Thyroid gland (tissue), 4 donors: ENCODE measurements around the gene ST6GALNAC5. TPM values are rescaled to one million over a fixed set of nuclear protein-coding genes. Genes with fewer than 3 reads are reported as not detected.

ENCODE experiments used
- DNase-seq, 2 donors: peaks; one replicate each; pipeline ENCODE4 v3.0.0-alpha.2; 2019
- H3K27ac ChIP-seq, 3 donors: fragments of 200-600 bp; sonication (generic); 1 replicate in 2 of 3; 2 replicates in 1 of 3; pipeline ENCODE4 v1.5.1; 2016 to 2019; ENCODE audit warnings: mild to moderate bottlenecking in 1 of 3, moderate library complexity in 1 of 3
- H3K27me3 ChIP-seq: fragments of 200-600 bp; sonication (generic); one replicate; pipeline ENCODE4 v1.5.1; 2019
- H3K36me3 ChIP-seq, 2 donors: fragments of 200-600 bp; sonication (generic); one replicate each; pipeline ENCODE4 v1.5.1; 2016 to 2019
- H3K4me1 ChIP-seq, 2 donors: fragments of 200-600 bp; sonication (generic); one replicate each; pipeline ENCODE4 v1.5.1; 2017 to 2019
- H3K4me3 ChIP-seq, 3 donors: fragments of 200-600 bp; sonication (generic); replicated peaks in 1 of 3; 1 replicate in 2 of 3; 2 replicates in 1 of 3; pipeline ENCODE4 v1.5.1; 2016; ENCODE audit warnings: mild to moderate bottlenecking in 1 of 3
- H3K9me3 ChIP-seq: fragments of 200-600 bp; sonication (generic); one replicate; pipeline ENCODE4 v1.5.1; 2017
- CTCF ChIP-seq, 6 experiments: fragments of 200-600 bp in 3 of 6; fragments of 450-650 bp in 3 of 6; sonication (generic) in 3 of 6; IDR thresholded peaks; one replicate each; pipeline ENCODE4 v1.5.1; 2016 to 2019; ENCODE audit warnings: antibody characterized with exemption in 6 of 6, mild to moderate bottlenecking in 2 of 6, inconsistent platforms in 1 of 6, moderate library complexity in 1 of 6
- POLR2A ChIP-seq, 2 donors: fragments of 450-650 bp; IDR thresholded peaks; one replicate each; pipeline ENCODE4 v1.6.1; 2017; ENCODE audit warnings: antibody characterized with exemption in 2 of 2, mild to moderate bottlenecking in 2 of 2, moderate library complexity in 1 of 2
- WGBS, 2 donors: methylation state at CpG; one replicate each; pipeline ENCODE4 v1.1.5; 2017; 5-methylcytosine and 5-hydroxymethylcytosine counted together
- intact Hi-C: fragments of 100-400 bp; cut with DNase I; formaldehyde crosslinking; loops from one replicate; pipeline ENCODE4 v1.15.1; 2023
- total RNA-seq, 4 donors: library from RNA; depleted of rRNA; stranded (reverse); fragments of >200 nt; gene quantifications; one replicate each; pipeline ENCODE4 v1.2.3, GENCODE V29; 2016

ST6GALNAC5 gene
- total RNA-seq, 4 donors from 2014 or later, result 0.83 to 3.0 TPM; not detected in 2

GRCh38 chr1:76835203-76835602, 32.1 kb upstream of the ST6GALNAC5 start:
- Histone ChIP-seq H3K9me3 (no peaks in the 10 kb centered on the region), H3K27me3 (no peaks in the 10 kb centered on the region), H3K36me3 (no peaks in the 10 kb centered on the region), H3K4me3 (no peak overlapping the region), H3K27ac (no peak overlapping the region), H3K4me1 (no peaks in the 10 kb centered on the region)
- intact Hi-C loops, result no loop called here
- TF ChIP-seq CTCF (IDR thresholded peaks at IDR 0.05) (no peak), POLR2A (IDR thresholded peaks at IDR 0.05) (no peak)
- no peak for DNase-seq

- intact Hi-C loops, result no loop called here
- TF ChIP-seq POLR2A (IDR thresholded peaks at IDR 0.05), result no peak
- TF ChIP-seq CTCF (IDR thresholded peaks at IDR 0.05), result no peak
- Histone ChIP-seq H3K4me3 (no peak overlapping the region), H3K36me3 (no peaks in the 10 kb centered on the region), H3K4me1 (no peaks in the 10 kb centered on the region), H3K9me3 (no peaks in the 10 kb centered on the region), H3K27ac (no peak overlapping the region), H3K27me3 (no peaks in the 10 kb centered on the region)
- no peak for DNase-seq
- 90 to 93% methylated on average over 2 of the region's 2 CpGs for whole genome bisulfite sequencing, 2 donors
Measured at GRCh38 chr1:76840278-76840677, 27.0 kb upstream of the ST6GALNAC5 start.

- intact Hi-C loops, result no loop called here
- WGBS, 2 donors, result 37 to 42% methylated on average over 2 of the region's 2 CpGs
Measured at GRCh38 chr1:76841460-76841859, 25.8 kb upstream of the ST6GALNAC5 start.

GRCh38 chr1:76843821-76844464, 23.3 kb upstream of the ST6GALNAC5 start:
- H3K27ac ChIP-seq, result no peak overlapping the region
- DNase-seq, result no peak
- H3K9me3 ChIP-seq, result no peaks in the 10 kb centered on the region
- no peaks in the 10 kb centered on the region for H3K36me3 ChIP-seq
- H3K4me3 ChIP-seq, result no peak overlapping the region
- WGBS, 2 donors, result 89 to 95% methylated on average over 5 of the region's 5 CpGs
- H3K4me1 ChIP-seq, result no peaks in the 10 kb centered on the region
- no peaks in the 10 kb centered on the region for H3K27me3 ChIP-seq
- intact Hi-C loops, result no loop called here
- TF ChIP-seq CTCF (IDR thresholded peaks at IDR 0.05) (no peak), POLR2A (IDR thresholded peaks at IDR 0.05) (no peak)

More at GRCh38 chr1:76841460-76841859, 25.8 kb upstream of the ST6GALNAC5 start:
- Histone ChIP-seq H3K4me1 (no peaks in the 10 kb centered on the region), H3K9me3 (no peaks in the 10 kb centered on the region), H3K27me3 (no peaks in the 10 kb centered on the region), H3K36me3 (no peaks in the 10 kb centered on the region), H3K4me3 (no peak overlapping the region), H3K27ac (no peak overlapping the region)
- TF ChIP-seq POLR2A (IDR thresholded peaks at IDR 0.05) (no peak), CTCF (IDR thresholded peaks at IDR 0.05) (no peak)
- no peak for DNase-seq

GRCh38 chr1:76854255-76854654, 13.0 kb upstream of the ST6GALNAC5 start:
- 77 to 79% methylated on average over 3 of the region's 3 CpGs for whole genome bisulfite sequencing, 2 donors
- TF ChIP-seq POLR2A (IDR thresholded peaks at IDR 0.05) (no peak), CTCF (IDR thresholded peaks at IDR 0.05) (no peak)
- no peak overlapping the region for H3K27ac ChIP-seq
- H3K27me3 ChIP-seq, result no peaks in the 10 kb centered on the region
- no peak overlapping the region for H3K4me3 ChIP-seq
- intact Hi-C loops, result no loop called here
- DNase-seq, result no peak
- H3K36me3 ChIP-seq, result no peaks in the 10 kb centered on the region
- H3K9me3 ChIP-seq, result no peaks in the 10 kb centered on the region
- no peaks in the 10 kb centered on the region for H3K4me1 ChIP-seq
